ENCODE measurements around the gene MAGI3.

GRCh38 chr1:113459279-113459678 lies 69.0 kb downstream of the MAGI3 start:
- TF ChIP-seq EP300 (IDR thresholded peaks at IDR 0.05) (no peak), CTCF (IDR thresholded peaks at IDR 0.05) (no peak)

Measured in stomach (tissue), 4 donors.